Kidney tubule cell (primary cell): ENCODE data around the gene ACTL10.
A peak's percentile ranks its signal among the peaks of the same experiment; 100 is the strongest.
"Not testable (repeated sequence)": the region's sequence is repeated elsewhere in the genome, so short reads cannot be mapped to it uniquely, and the experiment has no call there.

Experiments
- DNase-seq: peaks from one replicate; pipeline ENCODE4 v3.0.0-alpha.2; 2018; ENCODE audit warnings: low spot score

Gene ACTL10

DNA sequence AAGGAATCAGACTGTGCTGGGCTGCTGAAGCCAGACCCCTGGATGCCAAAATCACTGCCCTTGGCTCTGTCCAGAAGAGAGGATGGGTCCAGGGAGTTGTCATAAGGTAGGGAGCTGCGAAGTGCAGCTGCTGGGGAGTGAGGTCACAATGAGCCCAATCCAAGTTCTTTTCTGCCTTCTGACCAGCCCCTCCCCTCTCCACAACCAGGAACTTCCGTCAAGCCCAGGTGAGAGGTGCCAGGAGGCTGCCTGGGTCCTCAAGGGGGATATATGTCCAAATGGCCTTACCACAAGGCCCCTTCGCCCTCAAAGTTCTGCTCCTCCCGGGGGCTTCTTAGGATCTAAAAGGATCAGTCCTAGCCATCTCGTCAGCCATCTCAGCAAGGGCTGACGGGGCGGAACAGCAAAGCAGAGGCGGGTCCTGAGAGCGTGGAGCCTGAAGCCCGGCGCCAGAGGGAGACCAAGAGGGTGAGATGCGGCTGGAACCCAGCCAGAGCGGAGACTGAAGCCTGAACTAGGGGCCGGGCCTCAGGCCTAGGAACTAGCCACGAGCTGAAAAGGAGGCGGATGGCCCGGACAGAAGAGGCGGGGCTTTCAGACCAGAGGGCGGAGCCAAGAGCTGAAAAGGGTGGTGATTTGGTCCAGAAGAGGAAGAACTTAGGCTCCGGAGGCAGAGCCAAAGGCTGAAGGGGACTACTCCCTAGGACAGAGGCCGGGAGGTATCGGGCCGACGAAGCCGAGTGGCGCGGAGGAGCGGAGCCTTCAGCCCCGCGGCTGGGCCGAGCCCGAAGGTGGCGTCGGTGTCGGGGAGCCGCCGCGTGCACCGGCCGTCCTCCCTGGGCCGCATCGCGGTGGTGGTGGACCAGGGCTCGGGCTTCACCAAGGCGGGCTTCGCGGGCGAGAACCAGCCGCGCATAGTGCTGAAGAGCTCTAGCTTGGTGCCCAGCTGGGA is at the start of gene ACTL10:
TSS of gene ACTL10 (plus strand) at position 651 of the 952 bp plus-strand sequence. CDS start 555 bp downstream, outside the sequence.
- DNase-seq: peak; percentile 99

DNA sequence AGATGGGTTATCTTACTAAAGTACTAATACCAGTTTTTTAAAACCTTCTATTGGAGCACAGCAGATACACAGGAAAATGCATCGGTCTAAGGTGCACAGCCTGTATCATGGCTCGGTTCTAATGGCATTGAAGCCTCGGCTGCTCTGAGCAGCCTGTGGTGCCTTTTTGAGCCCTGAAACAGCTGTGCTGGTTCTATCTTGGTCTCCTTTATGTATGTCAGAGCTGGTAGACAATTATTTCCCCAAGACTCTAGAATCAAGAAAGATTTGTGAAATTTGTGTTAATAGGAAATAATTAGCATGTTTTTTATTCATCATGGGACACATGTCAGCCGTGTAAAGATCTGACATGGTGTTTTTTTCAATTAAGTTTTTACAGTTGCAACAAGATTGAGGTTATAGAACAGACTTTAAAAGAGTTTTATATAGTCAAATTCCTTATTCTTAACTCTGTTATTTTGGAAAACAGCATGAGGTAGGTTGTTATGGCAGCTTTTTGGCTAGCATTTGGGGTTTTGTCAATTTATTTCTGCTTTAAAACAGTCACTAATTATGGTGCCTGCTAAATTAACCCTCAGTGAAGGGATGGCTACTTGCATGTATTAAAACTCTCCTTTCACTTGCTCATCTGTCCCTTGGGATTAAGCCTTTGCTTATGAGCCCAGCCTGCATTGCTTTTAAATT is 44.9 kb upstream of the ACTL10 start:
- DNase-seq: no peak

DNA sequence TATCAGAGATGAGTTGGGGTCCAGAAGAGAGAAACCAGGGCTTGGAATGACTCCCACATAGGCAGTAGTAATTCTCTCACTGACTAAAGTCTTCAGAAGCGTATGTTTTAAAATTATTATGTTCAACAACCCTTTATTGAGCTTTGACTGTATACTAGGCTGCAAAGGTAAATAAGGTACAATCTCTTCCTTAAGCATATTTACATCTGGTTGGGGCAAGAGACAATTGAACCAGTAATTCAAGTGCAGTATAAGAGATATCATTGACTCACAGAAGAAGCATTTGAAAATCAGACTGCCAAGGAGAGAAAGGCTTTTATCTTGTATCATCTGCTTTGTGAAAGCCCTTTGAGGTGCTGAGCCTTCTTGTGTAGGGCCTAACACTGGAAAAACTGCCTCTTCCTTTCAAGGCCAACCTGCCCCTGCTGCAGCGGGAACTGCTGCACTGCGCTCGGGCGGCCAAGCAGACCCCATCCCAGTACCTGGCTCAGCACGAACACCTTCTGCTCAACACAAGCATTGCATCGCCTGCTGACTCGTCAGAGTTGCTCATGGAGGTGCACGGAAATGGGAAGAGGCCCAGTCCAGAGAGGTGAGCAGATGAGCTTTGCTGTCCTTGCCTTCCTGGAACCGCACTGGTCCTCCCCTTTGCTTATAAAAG is 43.9 kb upstream of the ACTL10 start:
- no peak for DNase-seq

GRCh38 chr20:33624399-33624798 is 42.3 kb upstream of the ACTL10 start:
- DNase-seq: no peak

DNA sequence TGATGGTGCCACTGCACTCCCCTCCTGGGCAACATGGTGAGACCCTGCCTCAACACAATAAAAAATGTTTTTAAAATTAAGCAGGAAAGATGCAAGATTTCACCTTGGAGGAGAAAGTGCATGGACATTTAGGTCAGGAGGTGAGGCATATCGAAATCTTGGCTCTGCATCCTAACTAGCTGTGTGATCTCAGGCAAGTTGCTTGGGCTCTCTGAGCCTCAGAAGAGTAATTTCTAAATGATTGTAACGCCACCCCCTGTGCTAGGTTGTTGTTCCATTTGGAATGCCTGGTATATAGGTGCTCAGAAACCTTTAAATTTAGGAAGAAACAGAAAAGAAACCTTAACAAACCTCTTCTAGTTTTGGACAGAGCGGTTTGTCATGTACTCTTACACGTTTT is 40.6 kb upstream of the ACTL10 start:
- DNase-seq: no peak

DNA sequence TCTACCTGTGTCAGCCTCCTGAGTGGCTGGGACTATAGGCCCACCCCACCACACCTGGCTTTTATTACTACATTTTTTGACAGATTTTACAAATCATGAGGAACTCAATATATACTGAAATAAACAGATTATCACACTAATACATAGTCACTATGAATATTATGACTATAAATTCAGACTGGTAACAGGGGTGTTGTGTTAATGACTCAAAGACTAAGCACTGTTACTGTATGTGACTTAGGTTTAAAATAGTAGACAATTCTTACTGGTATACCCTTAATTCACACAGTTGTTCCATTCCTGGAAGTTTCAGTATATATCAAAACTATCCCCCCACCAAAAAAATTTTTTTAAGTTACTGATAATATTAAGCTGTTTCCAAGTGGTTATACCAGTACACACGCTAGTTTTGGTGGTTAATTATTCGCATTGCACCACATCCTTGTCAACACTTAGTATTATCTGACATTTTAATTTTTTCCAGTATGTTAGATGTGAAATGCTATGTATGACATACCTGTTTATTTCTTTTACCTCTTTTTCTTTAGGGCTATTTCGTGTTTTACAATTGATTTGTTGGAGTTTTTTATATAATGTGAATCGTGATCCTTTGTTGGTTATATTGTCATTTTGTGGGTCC is 39.0 kb upstream of the ACTL10 start:
- no peak for DNase-seq

DNA sequence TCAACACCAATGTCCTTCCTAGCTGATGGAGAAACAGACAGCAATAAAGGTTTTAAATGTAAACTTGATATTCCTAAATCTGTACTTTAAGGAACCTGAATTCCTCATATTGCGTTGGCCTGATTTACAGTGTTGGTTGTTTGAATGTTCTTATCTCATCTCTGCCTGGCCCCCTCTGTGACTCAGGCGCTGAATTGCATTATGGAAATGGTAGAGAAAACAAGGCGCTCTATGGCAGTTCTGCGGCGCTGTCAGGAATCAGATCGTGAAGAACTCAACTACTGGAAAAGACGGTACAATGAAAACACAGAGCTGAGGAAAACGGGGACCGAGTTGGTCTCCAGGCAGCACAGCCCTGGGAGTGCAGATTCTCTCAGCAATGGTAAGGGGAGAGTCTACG is 37.2 kb upstream of the ACTL10 start:
- DNase-seq: no peak

- no peak for DNase-seq
These were observed 36.8 kb upstream of the ACTL10 start for GRCh38 chr20:33629979-33630378.

DNA sequence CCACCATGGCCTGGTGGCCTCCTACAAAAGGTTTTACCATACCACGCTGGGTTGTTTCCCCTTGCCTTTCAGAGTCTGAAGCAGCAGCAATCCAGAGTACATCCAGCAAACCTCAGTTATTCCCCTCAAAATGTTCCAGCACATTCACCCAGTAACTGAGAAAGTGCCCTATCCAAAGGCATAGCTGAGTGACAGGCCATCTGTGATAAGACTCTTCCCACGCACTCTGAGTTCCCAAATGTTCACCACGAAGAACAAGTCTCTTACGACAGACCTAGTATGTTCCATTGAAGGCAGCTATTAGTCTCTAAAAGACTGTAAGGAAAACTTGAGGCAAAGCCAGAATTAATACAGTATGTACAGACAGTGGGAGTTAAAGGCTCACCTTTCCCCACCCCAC is 36.2 kb upstream of the ACTL10 start:
- no peak for DNase-seq

DNA sequence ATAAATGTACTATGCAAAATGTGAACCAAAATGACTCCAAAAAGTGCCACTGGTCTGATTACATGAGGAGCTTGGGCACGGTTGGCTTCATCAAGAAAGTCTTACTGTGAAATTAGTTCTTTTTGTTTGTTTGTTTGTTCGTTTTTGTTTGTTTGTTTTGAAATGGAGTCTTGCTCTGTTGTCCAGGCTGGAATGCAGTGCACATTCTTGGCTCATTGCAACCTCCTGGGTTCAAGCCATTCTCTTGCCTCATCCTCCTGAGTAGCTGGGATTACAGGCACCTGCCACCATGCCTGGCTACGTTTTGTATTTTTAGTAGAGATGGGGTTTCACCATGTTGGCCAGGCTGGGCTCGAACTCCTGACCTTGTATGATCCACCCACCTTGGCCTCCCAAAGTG is 34.8 kb upstream of the ACTL10 start:
- DNase-seq: not testable (repeated sequence)

GRCh38 chr20:33635341-33635740 is 31.4 kb upstream of the ACTL10 start:
- no peak for DNase-seq

DNA sequence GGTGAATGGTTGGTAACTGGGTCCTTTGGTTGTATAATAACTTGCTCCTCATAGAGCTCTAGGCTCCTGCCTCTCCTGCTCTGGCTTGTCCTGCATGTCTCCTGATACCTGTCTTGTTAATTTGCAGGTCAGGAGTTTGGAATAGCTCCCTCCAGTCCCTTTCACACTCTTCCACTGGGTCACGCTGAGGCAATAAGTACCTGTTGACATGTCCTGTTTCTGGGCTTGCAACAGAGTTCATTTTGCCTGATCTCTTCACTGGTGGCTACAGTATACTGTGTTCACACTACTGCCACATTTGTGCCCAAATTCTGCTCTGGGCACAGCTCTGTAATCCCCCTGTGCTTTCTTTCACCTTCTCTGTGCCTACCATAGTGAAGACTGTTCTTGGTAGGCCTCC is 30.0 kb upstream of the ACTL10 start:
- DNase-seq: no peak

DNA sequence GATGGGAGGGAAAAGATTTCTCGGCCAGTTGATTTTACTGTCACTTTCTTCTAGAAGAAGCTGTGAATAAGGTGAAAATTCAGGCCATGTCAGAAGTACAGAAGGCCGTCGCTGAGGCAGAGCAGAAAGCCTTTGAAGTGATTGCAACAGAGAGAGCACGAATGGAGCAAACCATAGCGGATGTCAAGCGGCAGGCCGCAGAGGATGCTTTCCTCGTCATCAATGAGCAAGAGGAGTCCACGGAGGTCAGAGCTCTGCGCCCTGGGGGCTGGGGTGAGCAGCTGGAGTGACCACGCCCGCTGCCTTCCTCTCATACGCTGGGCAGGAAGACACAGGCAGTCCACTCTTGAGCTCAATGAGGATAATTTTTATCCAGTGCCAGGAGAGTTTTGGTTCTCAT is 26.5 kb upstream of the ACTL10 start:
- DNase-seq: no peak

DNA sequence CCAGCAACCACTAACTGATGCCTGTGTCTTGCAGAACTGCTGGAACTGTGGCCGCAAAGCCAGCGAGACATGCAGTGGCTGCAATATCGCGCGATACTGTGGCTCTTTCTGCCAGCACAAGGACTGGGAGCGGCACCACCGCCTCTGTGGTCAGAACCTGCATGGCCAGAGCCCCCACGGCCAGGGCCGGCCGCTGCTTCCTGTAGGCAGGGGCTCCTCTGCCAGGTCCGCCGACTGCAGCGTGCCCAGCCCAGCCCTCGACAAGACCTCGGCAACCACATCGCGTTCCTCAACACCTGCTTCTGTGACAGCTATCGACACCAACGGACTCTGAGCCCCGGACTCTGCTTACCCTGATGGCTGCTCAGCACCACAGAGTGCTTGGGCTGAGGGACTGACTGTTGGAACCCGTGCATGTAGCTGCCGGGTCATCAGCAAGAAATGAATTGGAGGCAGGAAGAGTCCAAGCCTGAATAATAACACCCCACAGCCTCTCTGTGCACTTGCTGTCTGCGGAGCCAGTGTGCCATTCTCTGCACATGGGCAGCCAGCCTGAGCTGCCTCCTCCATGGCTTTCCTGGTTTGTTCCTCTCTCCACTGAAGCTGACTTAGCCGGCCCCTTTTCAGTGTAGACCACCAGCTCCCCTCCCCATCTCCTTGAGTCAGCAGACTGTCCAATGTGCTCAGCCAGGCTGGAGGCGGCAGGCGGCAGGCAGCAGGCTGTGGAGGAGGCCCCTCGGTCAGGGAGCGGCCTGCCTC is 22.3 kb upstream of the ACTL10 start:
- DNase-seq: no peak

DNA sequence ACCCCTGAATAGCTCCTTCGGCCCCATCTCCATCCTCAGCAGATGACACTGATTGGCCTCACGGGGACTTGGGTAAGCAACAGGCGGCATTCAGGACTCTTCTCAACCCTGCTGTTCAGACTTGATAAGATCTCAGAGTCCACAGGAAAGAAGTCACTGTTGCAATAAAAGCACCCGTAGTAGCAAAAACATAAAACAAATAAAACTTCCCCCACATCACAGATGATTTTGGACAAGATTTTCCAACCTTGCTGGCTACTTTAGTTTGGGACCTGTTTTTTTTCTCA is 21.7 kb upstream of the ACTL10 start:
- no peak for DNase-seq

DNA sequence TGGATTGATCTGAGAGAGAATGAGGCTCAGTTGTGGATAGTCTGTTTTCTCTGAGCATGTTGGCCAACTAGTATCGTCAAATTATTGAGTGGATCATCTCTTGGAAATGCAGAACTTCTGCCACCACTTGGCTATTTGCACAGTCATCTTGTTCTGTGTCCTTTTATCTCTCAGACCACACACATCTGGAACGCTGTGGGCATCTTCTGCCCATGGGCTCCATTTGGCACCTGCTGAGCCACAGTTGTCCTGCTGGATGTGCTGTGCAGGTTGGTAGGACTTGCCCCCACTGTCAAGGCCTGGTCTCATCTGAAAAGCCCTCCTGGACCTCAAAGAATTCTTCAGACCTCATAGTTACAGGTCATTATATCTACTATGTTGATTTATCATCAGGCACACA is 21.3 kb upstream of the ACTL10 start:
- no peak for DNase-seq

DNA sequence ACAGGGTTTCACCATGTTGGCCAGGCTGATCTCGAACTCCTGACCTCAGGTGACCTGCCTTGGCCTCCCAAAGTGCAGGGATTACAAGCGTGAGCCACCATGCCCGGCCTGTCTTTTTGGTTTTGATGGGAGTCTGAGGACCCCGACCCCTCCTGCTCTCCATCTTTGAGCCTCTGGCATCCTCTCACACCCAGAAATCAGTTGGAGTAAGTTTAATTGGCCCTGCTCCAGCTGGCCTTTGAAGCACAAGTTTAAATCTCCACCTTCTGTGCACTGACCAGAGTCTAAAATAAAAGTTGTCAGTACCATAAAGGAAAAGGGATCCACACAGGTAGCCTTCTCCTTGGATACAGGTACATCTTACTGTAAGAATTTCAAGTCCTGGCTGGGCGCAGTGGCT is 20.6 kb upstream of the ACTL10 start:
- no peak for DNase-seq

- not testable (repeated sequence) for DNase-seq
These were observed 19.7 kb upstream of the ACTL10 start for GRCh38 chr20:33646959-33647602.

DNA sequence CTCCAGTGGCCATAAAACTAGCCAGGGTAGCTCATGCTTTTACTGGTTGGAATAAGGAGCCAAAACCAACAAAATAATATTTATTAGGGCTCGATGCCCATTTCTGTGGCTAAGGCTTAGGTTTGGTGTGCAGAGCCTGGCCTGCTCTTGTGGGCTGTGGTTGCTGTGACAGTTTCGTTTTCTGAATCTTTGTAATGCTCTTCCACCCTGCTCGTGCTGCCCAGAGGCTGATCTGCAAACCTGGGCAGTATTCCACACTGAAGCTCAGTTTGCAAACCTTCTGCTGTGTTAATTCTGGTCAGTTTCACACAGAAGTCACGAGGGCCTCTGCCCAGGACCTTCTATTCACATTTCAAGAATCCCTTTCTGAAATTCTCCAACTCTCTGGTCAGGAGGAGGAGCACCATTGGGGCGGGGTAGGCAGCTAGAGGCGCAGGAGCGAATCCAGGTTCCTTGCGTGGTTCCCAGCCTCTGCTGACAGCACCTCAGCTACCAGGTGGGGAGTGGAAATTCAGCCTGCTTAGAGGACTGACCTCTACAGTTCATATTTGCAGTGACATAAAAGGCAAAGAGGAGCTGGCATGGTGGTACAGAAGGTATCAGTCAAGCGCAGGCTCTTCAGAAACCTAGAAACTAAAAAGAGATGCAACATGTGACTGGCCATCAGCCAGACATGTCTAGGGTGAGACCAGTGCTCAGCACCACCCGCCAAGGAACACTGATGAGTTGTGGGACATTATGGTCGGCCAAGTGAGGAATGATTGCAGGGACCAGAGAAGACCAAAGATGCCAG is 18.9 kb upstream of the ACTL10 start:
- peak; percentile 10 for DNase-seq

DNA sequence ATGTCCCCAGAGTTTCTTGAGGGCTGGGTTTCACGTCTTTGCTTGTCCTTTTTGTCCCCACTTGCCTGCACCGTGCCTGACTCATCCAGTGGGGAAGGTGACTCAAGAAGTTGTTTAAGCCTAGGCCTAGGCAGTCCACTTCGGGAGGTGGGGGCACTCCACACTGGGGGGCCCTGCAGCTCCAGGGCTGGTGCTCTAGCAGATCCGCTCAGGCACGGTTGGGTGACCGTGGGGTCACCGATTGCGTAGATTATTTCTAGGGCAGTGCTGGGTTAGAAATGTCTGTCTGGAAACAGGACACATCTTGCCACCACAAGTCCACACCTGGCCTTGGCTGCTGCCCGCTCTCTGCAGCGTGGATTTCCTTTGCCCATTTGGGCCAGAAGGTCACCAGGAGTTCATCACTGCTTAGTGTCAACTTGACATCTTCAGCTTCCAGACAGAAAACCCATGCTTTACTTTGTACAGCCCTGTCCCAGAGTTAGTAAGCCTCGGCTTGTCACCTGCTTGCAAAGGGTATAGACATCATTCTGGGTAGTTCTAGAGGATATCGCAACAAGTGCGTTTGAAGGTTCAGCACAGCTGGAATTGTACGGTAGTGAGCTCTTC is 18.2 kb upstream of the ACTL10 start:
- peak; percentile 26 for DNase-seq
